PC-9 (cell line): ENCODE data around the gene ASIC5.

Experiments
- CTCF ChIP-seq: fragments of 200-600 bp; sonication (generic); conservative IDR thresholded peaks from 2 replicates; pipeline ENCODE4 v1.6.1; 2017; ENCODE audit warnings: mixed run types, antibody characterized with exemption, mild to moderate bottlenecking, moderate library complexity
- EZH2 ChIP-seq: fragments of 200-600 bp; sonication (generic); IDR thresholded peaks from 2 replicates; pipeline ENCODE4 v1.8.0; 2017; ENCODE audit warnings: antibody characterized with exemption, low read depth

GRCh38 chr4:155887847-155888570, 21.9 kb upstream of the ASIC5 start:
- TF ChIP-seq CTCF (no peak), EZH2 (no peak)
